HG03342 (cell line): ENCODE measurements around the gene OSCP1.
"Not testable (repeated sequence)": the region's sequence is repeated elsewhere in the genome, so short reads cannot be mapped to it uniquely, and the experiment has no call there.

Experiments used
- ATAC-seq: cut with Tn5 transposase; IDR thresholded peaks from one replicate; pipeline ENCODE4 v1.9.1; 2021; ENCODE audit warnings: mild to moderate bottlenecking, moderate library complexity; ENCODE audit not compliant: unreplicated experiment

Gene OSCP1, protein sequence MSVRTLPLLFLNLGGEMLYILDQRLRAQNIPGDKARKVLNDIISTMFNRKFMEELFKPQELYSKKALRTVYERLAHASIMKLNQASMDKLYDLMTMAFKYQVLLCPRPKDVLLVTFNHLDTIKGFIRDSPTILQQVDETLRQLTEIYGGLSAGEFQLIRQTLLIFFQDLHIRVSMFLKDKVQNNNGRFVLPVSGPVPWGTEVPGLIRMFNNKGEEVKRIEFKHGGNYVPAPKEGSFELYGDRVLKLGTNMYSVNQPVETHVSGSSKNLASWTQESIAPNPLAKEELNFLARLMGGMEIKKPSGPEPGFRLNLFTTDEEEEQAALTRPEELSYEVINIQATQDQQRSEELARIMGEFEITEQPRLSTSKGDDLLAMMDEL

DNA sequence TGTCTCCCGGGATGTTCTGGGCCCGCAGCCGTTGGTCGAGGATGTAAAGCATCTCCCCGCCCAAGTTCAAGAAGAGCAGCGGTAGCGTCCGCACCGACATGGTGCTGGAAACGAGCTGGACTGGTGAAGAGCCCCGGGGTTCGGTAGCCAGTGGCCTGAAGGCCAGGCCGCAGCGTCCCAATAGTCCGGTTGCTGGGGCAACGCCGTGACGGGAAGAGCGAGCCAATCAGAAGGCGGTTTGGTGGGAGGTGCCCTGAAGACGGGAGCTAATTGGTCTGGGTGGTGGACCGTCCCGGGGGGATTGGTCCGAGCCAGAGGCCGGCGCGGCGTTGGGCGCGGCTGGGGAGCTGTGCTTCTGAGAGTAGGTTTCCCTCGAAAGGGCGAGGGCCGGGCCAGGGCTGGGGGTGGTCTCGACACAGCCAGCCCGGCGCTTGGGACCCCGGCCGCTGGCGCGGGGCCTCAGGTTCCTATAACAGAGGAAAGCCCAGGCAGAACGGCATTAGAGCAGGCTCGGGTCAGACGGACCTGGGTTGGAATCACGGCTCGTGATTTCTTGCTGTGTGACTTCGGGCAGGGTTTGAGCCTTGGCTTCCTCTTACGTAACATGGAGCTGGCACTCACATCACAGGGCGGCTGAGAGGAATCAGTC is at the start of gene OSCP1:
Gene OSCP1 (minus strand): TSS at position 182 of the 649 bp plus-strand sequence. CDS start 82 bp downstream, at position 100.
- ATAC-seq, result peak; percentile 95

GRCh38 chr1:36497207-36497606 is 47.0 kb upstream of the OSCP1 start:
- no peak for ATAC-seq

DNA sequence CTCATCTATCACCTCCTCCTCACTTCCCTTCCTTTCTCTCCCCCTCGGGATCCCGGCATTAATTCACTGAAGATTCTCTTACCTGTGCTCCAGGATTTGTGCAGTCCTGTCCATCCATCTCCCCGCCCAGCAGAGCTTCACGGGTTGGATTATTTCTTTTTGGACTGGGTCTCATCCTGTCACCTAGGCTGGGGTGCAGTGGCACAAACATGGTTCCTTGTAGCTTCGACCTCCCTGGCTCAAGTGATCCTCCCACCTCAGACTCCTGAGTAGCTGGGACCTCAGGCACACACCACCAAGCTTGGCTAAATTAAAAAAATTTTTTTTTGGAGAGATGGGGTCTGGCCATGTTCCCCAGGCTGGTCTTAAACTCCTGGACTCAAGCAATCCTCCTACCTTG is 44.7 kb upstream of the OSCP1 start:
- no peak for ATAC-seq

DNA sequence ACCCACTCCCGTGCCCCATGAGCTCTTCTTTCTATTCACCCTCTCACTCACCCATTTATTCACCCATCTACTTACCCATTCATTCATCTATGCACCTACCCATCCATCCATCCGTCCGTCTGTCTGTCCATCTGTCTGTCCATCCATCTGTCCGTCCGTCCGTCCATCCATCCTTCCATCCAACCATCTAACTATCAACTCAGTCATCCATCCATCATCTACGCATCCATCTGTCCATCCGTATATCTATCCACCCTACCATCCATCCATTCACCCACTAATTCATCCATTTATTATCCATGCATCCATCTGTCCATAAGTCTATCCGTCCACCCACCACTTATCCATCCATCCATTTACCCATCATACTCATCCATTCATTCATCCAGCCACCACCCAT is 43.3 kb upstream of the OSCP1 start:
- ATAC-seq, result no peak

GRCh38 chr1:36492491-36492890 is 42.2 kb upstream of the OSCP1 start:
- ATAC-seq, result no peak

GRCh38 chr1:36489258-36490051 is 39.2 kb upstream of the OSCP1 start:
- ATAC-seq, result not testable (repeated sequence)

DNA sequence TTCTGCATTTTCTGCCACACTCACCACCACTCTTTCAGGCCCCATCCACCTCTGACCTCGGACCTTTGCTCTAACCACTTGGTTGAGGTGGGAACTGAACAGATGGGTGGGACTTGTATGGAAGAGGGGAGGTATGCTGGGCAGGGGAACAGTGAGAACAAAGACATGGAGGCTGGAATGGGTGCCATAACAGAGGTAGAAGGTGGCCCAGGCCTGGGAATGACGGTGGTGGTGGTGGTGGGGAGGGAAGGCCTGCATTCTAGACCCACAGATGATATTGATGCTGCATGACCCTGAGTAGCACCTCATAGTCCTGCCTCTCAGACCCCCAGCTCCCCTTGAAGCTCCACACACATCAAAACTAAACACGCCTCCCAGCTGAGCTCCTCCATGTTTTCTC is 37.7 kb upstream of the OSCP1 start:
- ATAC-seq, result no peak

DNA sequence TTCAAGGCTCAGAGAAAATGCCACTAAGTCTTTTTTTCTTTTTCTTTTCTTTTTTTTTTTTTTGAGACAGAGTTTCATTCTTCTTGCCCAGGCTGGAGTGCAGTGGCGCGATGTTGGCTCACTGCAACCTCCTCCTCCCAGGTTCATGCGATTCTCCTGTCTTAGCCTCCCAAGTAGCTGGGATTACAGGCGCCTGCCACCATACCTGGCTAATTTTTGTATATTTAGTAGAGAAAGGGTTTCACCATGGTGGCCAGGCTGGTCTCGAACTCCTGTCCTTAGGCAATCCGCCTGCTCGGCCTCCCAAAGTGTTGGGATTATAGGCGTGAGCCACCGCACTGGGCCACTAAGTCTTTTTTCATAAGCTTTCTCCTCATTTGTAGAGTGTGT is 37.1 kb upstream of the OSCP1 start:
- not testable (repeated sequence) for ATAC-seq

DNA sequence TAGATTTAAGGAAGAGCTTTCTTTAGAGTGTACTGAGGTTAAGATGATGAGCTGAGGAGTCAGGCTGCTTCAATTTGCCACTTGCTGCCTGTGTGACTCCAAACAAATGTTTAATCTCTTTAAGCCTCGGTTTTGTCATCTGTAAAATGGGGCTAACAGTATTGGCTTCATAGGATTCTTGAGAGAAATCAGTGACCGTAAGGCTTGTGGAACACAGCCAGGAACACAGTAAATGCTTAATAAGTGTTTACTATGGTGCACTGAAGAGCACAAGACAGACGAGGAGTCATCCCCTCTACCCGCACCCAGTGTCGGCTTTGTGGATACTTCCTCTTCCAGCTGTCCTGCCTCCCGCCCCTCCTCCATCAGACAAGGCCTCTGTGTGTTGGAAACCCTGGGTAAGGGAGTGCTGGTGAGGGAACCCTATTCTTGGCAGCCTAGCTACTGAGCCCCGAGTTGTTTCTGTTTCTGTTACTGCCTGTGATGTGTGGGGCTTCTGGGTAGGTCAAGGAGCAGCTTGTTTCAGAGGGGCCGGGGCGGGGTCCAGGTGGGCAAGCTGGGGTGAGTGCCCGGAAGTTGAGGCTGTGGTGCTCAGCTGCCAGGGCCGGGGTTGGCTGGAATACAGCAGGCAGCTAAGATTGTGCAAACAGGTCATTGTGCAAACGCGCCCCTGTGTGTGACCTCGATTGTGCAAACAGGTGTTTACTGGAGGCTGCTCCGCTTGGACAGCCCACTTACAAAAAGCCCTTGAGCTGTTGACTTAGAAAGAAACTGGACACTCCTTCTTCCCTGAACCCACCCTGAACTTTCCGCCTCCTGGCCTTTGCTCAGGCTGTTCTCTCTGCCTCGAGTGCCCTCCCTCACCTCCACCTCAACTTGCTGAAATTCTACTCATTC is 36.4 kb upstream of the OSCP1 start:
- ATAC-seq, result no peak

GRCh38 chr1:36486093-36486438 is 35.8 kb upstream of the OSCP1 start:
- no peak for ATAC-seq

- no peak for ATAC-seq
These were observed 33.8 kb upstream of the OSCP1 start for GRCh38 chr1:36484099-36484498.

DNA sequence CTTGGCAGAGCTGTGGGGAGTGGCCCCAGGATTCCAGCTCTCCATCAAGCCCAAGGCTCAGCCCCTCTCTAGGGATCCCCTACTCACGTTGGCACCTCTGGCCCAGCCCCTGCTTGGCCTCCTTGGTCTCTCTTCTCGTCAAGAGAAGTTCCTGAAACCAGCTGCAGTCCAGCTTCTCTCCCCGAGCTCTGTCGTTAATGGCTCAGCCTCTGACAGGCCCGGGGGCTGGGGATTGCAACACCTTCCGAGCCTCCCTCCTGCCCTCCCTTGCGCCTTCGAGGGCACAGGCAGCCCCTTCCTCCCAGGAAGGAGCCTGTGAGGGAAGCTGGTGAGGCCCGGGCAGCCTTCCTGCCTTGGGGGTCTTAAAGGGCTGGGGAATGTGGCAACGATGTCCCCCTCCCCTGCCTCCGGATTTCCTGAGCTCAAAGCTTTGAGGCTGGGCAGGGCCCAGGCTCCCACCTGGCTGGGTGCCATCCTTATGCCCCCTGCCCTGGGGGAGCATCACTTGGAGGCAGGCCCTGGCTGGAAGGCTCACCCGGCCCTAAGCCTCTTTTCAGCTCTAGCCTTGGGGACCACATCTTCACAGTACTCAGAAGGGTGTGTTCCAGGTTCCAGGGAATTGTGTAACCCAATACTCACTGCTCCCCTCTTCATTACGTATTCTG is 32.6 kb upstream of the OSCP1 start, which contains the start of gene CSF3R:
Gene CSF3R (minus strand): TSS at position 190 of the 665 bp plus-strand sequence. CDS start 3,417 bp downstream, outside the sequence.
- ATAC-seq, result no peak

DNA sequence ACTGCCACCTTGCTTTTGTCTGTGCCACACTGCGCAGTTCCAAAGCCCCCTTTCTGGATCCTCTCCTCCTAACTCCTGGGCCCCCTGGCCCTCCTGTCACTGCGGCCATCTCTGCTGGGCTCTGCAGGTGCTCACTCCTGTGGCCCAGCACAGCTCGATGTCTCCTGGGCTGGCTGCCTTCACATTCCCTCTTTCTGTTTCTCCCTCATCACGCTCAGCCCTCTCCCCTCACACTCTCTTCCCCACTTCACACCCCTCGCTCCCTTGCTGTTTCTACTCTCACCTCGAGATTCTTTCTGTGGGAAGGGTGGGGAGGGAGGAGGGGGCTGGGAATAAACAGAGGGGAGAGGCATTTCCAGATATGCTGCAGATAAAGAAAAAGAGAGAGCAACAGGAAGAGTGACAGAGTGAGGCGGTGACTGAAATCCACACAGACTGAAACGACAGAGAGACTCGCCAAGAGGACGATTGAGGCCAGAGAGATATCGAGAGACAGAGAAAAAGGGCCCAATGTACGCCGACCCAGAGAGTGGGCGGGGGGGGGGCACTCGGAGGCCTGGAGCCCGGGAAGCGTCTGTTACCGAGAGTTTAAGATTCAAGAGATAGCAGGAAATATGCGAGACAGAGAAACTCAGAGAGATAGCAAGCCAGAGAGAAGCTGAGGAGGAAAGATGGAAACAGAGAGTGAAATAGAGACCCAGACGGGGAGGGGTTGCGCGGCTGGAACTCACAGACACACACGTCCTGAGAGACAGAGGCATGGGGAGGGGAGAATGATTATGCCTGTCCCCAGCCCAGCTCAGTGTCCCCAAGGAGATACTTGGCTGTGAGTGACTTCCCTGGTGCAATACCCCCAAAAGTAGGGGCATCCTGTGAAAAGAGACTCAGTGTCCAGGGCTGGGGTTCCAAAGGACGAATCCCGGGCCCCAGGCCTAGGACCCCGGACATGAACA is 31.8 kb upstream of the OSCP1 start:
- ATAC-seq, result no peak

- no peak for ATAC-seq
These were observed 30.8 kb upstream of the OSCP1 start for GRCh38 chr1:36481091-36481490.

GRCh38 chr1:36480161-36480560 is 29.9 kb upstream of the OSCP1 start:
- ATAC-seq, result no peak

- ATAC-seq, result no peak
These were observed 29.3 kb upstream of the OSCP1 start for GRCh38 chr1:36479505-36480051.

DNA sequence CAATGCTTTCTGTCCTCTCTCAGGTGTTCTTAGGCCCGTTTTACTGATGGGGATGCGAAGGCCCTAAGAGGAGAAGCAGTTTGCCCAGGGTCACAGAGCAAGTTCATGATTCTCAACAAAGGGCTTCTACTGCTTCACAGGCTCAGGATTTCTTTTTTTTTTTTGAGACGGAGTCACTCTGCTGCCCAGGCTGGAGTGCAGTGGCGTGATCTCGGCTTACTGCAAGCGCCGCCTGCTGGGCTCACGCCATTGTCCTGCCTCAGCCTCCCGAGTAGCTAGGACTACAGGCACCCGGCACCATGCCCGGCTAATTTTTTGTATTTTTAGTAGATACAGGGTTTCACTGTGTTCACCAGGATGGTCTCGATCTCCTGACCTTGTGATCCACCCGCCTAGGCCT is 27.4 kb upstream of the OSCP1 start:
- not testable (repeated sequence) for ATAC-seq

DNA sequence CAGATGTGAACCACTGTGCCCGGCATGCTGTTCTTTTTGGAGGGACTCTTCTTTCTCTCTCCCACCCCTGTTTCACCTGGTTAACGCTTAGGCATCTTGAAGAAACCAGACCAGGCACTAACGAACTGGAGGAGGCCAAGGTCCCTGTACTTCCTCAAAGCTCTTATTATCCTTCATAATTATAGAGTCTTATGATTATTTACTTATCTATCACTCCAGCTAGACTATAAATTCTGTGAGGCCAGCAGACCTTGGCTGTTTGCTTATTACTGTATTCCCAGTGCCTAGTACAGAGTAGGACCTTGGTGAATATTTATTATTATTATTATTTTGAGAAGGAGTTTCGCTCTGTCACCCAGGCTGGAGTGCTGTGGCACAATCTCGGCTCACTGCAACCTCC is 26.7 kb upstream of the OSCP1 start:
- ATAC-seq, result no peak
